ENCODE results near the gene DYRK2. TPM values are rescaled to one million over a fixed set of nuclear protein-coding genes. Genes with fewer than 3 reads are reported as not detected.
A peak's percentile ranks its signal among the peaks of the same experiment; 100 is the strongest.

DYRK2 gene
- polyA plus RNA-seq, 3 donors: 7.5 to 12.5 (median 9.7) TPM

DNA sequence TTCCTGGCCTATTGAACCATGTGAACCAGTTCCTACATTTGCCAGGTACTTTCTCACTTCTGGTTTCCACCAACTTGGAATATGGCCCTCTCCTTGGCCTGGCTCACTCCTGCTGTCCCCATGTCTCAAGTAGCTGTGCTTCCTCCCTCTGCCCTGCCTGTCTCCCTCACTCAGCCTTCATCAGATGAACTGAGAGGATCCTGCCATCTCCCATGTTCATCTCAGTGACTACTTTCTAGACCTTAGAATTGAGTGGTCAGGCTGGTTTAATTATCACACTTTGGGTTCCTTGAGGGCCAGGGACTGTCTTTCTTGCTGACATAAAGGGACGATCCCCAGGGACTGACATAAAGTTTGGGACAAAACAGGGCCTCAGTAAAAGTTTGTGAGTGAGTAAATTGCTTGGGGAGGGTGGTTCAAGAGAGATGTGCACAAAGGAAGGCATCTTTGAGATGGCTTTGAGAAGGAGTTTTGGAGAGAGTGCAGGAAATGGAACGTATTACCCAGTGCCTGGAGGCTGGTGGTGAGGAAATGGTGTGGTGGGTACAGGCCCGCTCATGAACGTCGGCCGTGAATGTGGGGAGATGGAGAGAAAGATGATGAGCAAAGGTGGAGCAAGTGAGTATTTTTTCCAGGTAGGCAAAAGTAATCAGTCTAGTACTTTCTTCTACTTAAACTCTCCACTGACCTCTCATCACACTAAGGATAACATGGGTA is 20.8 kb downstream of the DYRK2 start:
- intact Hi-C loops (cut with micrococcal nuclease): no loop called here
- Histone ChIP-seq H3K36me3 (replicated peaks in 1 of 2; ENCODE audit: control insufficient read depth in 1 of 2, insufficient read depth in 2 of 2, low read length in 2 of 2) (no peaks in the 10 kb centered on the region), H3K4me3 (replicated peaks in 1 of 3; ENCODE audit: low read depth in 2 of 3, low read length in 3 of 3) (no peak overlapping the region), H3K9ac (ENCODE audit: insufficient read depth, low read length, poor library complexity, severe bottlenecking) (no peak overlapping the region), H2AFZ (ENCODE audit: insufficient read depth, low read depth, low read length, poor library complexity, severe bottlenecking) (no peak overlapping the region), H4K20me1 (ENCODE audit: insufficient read depth, low read length) (peaks cover 12% of the 10 kb centered on the region), H3K9me3 (replicated peaks in 1 of 2; ENCODE audit: control insufficient read depth in 1 of 2, insufficient read depth in 1 of 2, low read length in 2 of 2) (peaks cover 0 to 10% of the 10 kb centered on the region in 2 donors), H3K27ac (ENCODE audit: low read depth in 1 of 2, low read length in 2 of 2) (no peak overlapping the region), H3K79me2 (ENCODE audit: insufficient read depth, low read length) (no peaks in the 10 kb centered on the region), H3K4me1 (ENCODE audit: control insufficient read depth in 1 of 2, insufficient read depth in 2 of 2, low read length in 2 of 2) (no peaks in the 10 kb centered on the region), H3K4me2 (replicated peaks; ENCODE audit: extremely low read depth, low read length, poor library complexity, severe bottlenecking) (no peak overlapping the region), H3K27me3 (ENCODE audit: control insufficient read depth in 2 of 2, insufficient read depth in 2 of 2, low read length in 2 of 2) (no peaks in the 10 kb centered on the region)
- DNase-seq: no peak
- Mint-ChIP-seq H3K27ac (no peak overlapping the region), H3K4me3 (no peak overlapping the region), H3K36me3 (peaks cover 4 to 6% of the 10 kb centered on the region in 2 donors), H3K27me3 (ENCODE audit: low read depth in 3 of 3) (peaks cover 0 to 2% (median 1%) of the 10 kb centered on the region in 3 donors), H3K4me1 (peaks cover 3% of the 10 kb centered on the region), H3K9me3 (peaks cover 2 to 13% (median 10%) of the 10 kb centered on the region in 7 donors)
- TF ChIP-seq CTCF (IDR thresholded peaks at IDR 0.05): no peak
- 100% methylated on average over 2 of the region's 6 CpGs for WGBS (ENCODE audit: insufficient coverage)

DNA sequence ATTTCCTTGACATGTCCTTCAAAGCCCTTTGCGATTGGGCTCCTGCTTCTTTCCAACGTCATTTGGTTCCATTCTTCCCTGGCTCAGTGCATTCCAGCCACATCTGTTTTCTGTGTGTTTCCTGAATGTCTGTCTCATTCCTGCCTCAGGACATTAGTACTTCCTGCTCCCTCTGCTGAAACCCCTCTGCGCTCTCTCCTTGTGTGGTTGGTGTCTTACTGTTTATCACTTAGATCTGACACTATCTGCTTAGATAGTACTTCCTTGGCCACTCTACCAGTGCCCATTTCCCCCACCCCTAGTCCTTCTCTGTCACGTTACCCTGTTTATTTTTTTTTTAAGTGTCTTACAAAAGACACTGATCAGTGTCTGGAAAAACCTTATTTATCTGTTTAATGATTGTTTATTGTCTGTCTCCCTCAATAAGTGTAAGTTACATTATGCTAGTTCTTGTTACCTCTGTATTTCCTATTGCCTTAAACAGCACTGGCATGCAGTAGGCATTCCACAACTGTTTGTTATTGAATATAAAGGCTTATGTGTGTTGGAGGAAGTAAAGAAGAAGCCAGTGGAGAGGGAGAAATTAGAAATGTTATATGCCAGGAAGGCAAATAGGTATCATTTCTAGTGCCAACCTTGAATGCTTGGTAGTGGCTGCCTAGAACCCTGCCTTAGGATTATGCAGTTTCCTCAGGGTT is 21.5 kb downstream of the DYRK2 start:
- H3K4me3 ChIP-seq (replicated peaks in 1 of 3; ENCODE audit: low read depth in 2 of 3, low read length in 3 of 3): no peak overlapping the region
- peaks cover 0 to 10% of the 10 kb centered on the region in 2 donors for H3K9me3 ChIP-seq (replicated peaks in 1 of 2; ENCODE audit: control insufficient read depth in 1 of 2, insufficient read depth in 1 of 2, low read length in 2 of 2)
- no peak overlapping the region for H3K9ac ChIP-seq (ENCODE audit: insufficient read depth, low read length, poor library complexity, severe bottlenecking)
- no peak overlapping the region for H3K27ac ChIP-seq (ENCODE audit: low read depth in 1 of 2, low read length in 2 of 2)
- H3K36me3 ChIP-seq (replicated peaks in 1 of 2; ENCODE audit: control insufficient read depth in 1 of 2, insufficient read depth in 2 of 2, low read length in 2 of 2): no peaks in the 10 kb centered on the region
- H3K4me3 Mint-ChIP-seq: no peak overlapping the region
- DNase-seq: no peak
- H3K27me3 Mint-ChIP-seq (ENCODE audit: low read depth in 3 of 3): peaks cover 0 to 2% (median 1%) of the 10 kb centered on the region in 3 donors
- peaks cover 12% of the 10 kb centered on the region for H4K20me1 ChIP-seq (ENCODE audit: insufficient read depth, low read length)
- no peaks in the 10 kb centered on the region for H3K79me2 ChIP-seq (ENCODE audit: insufficient read depth, low read length)
- H3K4me2 ChIP-seq (replicated peaks; ENCODE audit: extremely low read depth, low read length, poor library complexity, severe bottlenecking): no peak overlapping the region
- WGBS (ENCODE audit: insufficient coverage): 79% methylated on average over 2 of the region's 4 CpGs
- no peaks in the 10 kb centered on the region for H3K4me1 ChIP-seq (ENCODE audit: control insufficient read depth in 1 of 2, insufficient read depth in 2 of 2, low read length in 2 of 2)
- peak overlapping the region in 1 of 7 donors; percentile 6 for H3K27ac Mint-ChIP-seq
- TF ChIP-seq CTCF (IDR thresholded peaks at IDR 0.05): no peak
- intact Hi-C loops (cut with micrococcal nuclease): no loop called here
- H3K36me3 Mint-ChIP-seq: peaks cover 4 to 6% of the 10 kb centered on the region in 2 donors
- peaks cover 3% of the 10 kb centered on the region for H3K4me1 Mint-ChIP-seq
- H3K9me3 Mint-ChIP-seq: peaks cover 2 to 14% (median 10%) of the 10 kb centered on the region in 7 donors
- no peak overlapping the region for H2AFZ ChIP-seq (ENCODE audit: insufficient read depth, low read depth, low read length, poor library complexity, severe bottlenecking)
- no peaks in the 10 kb centered on the region for H3K27me3 ChIP-seq (ENCODE audit: control insufficient read depth in 2 of 2, insufficient read depth in 2 of 2, low read length in 2 of 2)

All from CD14-positive monocyte (primary cell).